Esophagus squamous epithelium (tissue), 4 donors: ENCODE measurements around the gene UBAP1L.

Experiments
- POLR2A ChIP-seq, 4 donors: fragments of 450-650 bp; IDR thresholded peaks; one replicate each; pipeline ENCODE4 v1.6.1; 2017; ENCODE audit warnings: antibody characterized with exemption in 4 of 4, mild to moderate bottlenecking in 4 of 4, moderate library complexity in 3 of 4
- TF ChIP-seq, protein P1 (sequence below), 6 experiments: fragments of 450-650 bp in 4 of 6; fragments of 200-600 bp in 2 of 6; sonication (generic) in 2 of 6; IDR thresholded peaks; one replicate each; pipeline ENCODE4 v1.5.1; 2016 to 2019; ENCODE audit warnings: antibody characterized with exemption in 6 of 6, mild to moderate bottlenecking in 4 of 6, moderate library complexity in 4 of 6

GRCh38 chr15:65105038-65105437 is 10.0 kb downstream of the UBAP1L start:
- TF ChIP-seq, protein P1, sequence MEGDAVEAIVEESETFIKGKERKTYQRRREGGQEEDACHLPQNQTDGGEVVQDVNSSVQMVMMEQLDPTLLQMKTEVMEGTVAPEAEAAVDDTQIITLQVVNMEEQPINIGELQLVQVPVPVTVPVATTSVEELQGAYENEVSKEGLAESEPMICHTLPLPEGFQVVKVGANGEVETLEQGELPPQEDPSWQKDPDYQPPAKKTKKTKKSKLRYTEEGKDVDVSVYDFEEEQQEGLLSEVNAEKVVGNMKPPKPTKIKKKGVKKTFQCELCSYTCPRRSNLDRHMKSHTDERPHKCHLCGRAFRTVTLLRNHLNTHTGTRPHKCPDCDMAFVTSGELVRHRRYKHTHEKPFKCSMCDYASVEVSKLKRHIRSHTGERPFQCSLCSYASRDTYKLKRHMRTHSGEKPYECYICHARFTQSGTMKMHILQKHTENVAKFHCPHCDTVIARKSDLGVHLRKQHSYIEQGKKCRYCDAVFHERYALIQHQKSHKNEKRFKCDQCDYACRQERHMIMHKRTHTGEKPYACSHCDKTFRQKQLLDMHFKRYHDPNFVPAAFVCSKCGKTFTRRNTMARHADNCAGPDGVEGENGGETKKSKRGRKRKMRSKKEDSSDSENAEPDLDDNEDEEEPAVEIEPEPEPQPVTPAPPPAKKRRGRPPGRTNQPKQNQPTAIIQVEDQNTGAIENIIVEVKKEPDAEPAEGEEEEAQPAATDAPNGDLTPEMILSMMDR (IDR thresholded peaks at IDR 0.05) = no peak
- no peak for TF ChIP-seq POLR2A (IDR thresholded peaks at IDR 0.05)
